Esophagus squamous epithelium (tissue), 4 donors: Measurements from ENCODE around the gene SLC30A7.

Experiments used
- POLR2A ChIP-seq, 4 donors: fragments of 450-650 bp; IDR thresholded peaks; one replicate each; pipeline ENCODE4 v1.6.1; 2017; ENCODE audit warnings: antibody characterized with exemption in 4 of 4, mild to moderate bottlenecking in 4 of 4, moderate library complexity in 3 of 4
- TF ChIP-seq, protein P1 (sequence below), 6 experiments: fragments of 450-650 bp in 4 of 6; fragments of 200-600 bp in 2 of 6; sonication (generic) in 2 of 6; IDR thresholded peaks; one replicate each; pipeline ENCODE4 v1.5.1; 2016 to 2019; ENCODE audit warnings: antibody characterized with exemption in 6 of 6, mild to moderate bottlenecking in 4 of 6, moderate library complexity in 4 of 6

DNA sequence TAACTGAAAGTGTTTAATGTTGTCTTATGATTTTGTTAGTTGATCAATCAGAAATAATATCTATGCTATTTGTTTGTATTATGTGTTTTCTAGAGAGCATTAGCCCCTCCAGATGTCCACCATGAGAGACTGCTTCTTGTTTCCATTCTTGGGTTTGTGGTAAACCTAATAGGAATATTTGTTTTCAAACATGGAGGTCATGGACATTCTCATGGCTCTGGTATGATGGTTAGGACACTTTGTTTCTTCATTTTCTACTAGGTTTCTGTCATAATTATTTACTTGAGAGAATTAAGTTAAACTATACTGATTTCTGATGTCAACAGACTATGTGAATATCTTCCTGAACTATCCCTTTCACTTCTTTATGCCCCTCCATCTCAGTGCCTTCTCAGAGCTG is 16.1 kb downstream of the SLC30A7 start:
- TF ChIP-seq, protein P1, sequence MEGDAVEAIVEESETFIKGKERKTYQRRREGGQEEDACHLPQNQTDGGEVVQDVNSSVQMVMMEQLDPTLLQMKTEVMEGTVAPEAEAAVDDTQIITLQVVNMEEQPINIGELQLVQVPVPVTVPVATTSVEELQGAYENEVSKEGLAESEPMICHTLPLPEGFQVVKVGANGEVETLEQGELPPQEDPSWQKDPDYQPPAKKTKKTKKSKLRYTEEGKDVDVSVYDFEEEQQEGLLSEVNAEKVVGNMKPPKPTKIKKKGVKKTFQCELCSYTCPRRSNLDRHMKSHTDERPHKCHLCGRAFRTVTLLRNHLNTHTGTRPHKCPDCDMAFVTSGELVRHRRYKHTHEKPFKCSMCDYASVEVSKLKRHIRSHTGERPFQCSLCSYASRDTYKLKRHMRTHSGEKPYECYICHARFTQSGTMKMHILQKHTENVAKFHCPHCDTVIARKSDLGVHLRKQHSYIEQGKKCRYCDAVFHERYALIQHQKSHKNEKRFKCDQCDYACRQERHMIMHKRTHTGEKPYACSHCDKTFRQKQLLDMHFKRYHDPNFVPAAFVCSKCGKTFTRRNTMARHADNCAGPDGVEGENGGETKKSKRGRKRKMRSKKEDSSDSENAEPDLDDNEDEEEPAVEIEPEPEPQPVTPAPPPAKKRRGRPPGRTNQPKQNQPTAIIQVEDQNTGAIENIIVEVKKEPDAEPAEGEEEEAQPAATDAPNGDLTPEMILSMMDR (IDR thresholded peaks at IDR 0.05) = no peak
- no peak for TF ChIP-seq POLR2A (IDR thresholded peaks at IDR 0.05)
